PFSK-1 (cell line): ENCODE data around the gene VPS52.
A peak's percentile ranks its signal among the peaks of the same experiment; 100 is the strongest.

ENCODE experiments used
- SIN3A ChIP-seq: IDR thresholded peaks from 2 replicates; pipeline ENCODE4 v1.6.1; 2012; ENCODE audit warnings: mild to moderate bottlenecking, low read length, moderate library complexity, borderline replicate concordance; ENCODE audit not compliant: insufficient read depth
- TAF1 ChIP-seq: IDR thresholded peaks from 2 replicates; pipeline ENCODE4 v1.6.1; 2012; ENCODE audit warnings: low read length, control low read depth, borderline replicate concordance; ENCODE audit not compliant: insufficient read depth
- TF ChIP-seq, protein P1 (sequence below), 2 experiments: IDR thresholded peaks; 2 replicates each; pipeline versions ENCODE4 v1.6.1 to v1.8.0; 2011 to 2012; ENCODE audit warnings: low read depth in 2 of 2, low read length in 2 of 2, control low read depth in 1 of 2, inconsistent platforms in 1 of 2, mild to moderate bottlenecking in 1 of 2, moderate library complexity in 1 of 2; ENCODE audit not compliant: insufficient read depth in 1 of 2

DNA sequence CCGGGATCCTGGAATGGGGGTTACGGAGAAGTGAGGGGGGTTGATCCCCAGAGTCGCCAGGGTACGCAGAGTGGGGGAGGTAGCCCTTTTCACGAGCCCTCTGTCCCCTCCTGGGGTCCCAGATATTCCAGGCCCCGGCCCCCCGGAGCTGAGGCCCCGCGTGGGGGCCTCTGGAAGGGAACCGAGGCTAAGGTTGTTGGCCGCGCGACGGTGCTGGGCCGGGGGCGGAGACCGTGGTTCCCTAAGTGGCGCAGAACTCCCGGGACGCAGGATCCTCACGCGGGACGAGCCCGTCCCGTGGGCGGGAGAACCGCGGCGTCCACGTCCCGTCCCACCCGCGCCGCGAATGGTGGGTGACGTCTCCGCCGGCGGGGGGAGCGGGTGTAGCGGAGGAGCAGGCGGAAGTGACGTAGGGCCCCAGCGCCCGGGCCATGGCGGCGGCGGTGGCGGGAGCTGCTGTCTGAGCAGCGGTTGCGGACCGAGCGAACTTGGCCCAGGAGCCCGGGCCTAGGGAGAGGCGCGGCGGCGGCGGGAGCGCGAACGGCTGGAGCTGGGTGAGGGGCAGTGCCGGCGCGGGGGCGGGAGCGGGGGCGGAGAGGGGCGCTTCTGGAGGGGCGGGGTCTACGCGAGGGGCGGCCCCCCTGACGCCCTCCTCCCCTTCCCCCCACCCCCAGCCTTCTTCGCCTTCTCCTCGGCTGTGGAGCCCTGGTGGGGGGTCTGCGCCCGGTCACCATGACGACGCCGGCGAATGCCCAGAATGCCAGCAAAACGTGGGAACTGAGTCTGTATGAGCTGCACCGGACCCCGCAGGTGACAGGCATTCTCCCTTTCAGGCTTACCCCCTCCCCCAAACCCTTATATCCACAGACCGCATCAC, 63.3 kb downstream of the VPS52 start, which contains the start of gene RING1:
- TF ChIP-seq, protein P1, sequence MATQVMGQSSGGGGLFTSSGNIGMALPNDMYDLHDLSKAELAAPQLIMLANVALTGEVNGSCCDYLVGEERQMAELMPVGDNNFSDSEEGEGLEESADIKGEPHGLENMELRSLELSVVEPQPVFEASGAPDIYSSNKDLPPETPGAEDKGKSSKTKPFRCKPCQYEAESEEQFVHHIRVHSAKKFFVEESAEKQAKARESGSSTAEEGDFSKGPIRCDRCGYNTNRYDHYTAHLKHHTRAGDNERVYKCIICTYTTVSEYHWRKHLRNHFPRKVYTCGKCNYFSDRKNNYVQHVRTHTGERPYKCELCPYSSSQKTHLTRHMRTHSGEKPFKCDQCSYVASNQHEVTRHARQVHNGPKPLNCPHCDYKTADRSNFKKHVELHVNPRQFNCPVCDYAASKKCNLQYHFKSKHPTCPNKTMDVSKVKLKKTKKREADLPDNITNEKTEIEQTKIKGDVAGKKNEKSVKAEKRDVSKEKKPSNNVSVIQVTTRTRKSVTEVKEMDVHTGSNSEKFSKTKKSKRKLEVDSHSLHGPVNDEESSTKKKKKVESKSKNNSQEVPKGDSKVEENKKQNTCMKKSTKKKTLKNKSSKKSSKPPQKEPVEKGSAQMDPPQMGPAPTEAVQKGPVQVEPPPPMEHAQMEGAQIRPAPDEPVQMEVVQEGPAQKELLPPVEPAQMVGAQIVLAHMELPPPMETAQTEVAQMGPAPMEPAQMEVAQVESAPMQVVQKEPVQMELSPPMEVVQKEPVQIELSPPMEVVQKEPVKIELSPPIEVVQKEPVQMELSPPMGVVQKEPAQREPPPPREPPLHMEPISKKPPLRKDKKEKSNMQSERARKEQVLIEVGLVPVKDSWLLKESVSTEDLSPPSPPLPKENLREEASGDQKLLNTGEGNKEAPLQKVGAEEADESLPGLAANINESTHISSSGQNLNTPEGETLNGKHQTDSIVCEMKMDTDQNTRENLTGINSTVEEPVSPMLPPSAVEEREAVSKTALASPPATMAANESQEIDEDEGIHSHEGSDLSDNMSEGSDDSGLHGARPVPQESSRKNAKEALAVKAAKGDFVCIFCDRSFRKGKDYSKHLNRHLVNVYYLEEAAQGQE (IDR thresholded peaks at IDR 0.05; ENCODE audit: insufficient read depth in 1 of 2, low read depth in 2 of 2, low read length in 2 of 2): 0 out of 4 replicates have a peak, but pooled peaks of 1 of the 2 experiments have one; percentile 29
- TF ChIP-seq SIN3A: no peak
- peak; percentile 80 for TF ChIP-seq TAF1
